Endothelial cell of umbilical vein (primary cell): ENCODE measurements around the gene OARD1.
A peak's percentile ranks its signal among the peaks of the same experiment; 100 is the strongest.

Experiments used
- EZH2 ChIP-seq: IDR thresholded peaks from 2 replicates; pipeline ENCODE4 v1.6.1; 2012; ENCODE audit warnings: borderline replicate concordance, low read depth, mild to moderate bottlenecking, moderate library complexity, low read length, inconsistent platforms; ENCODE audit not compliant: severe bottlenecking
- JUN ChIP-seq: IDR thresholded peaks from 2 replicates; pipeline ENCODE4 v1.6.1; 2011; ENCODE audit warnings: borderline replicate concordance, low read depth; ENCODE audit not compliant: insufficient read length, insufficient read depth
- POLR2A ChIP-seq: IDR thresholded peaks from 2 replicates; pipeline ENCODE4 v1.6.1; 2012; ENCODE audit warnings: low read depth, mild to moderate bottlenecking, control low read depth, low read length
- TF ChIP-seq, protein P1 (sequence below), 2 donors: IDR thresholded peaks; 1 replicate in 1 of 2; 2 replicates in 1 of 2; pipeline ENCODE4 v1.5.1; 2011; ENCODE audit warnings: low read length in 2 of 2, mild to moderate bottlenecking in 2 of 2, moderate library complexity in 2 of 2, control low read depth in 1 of 2, inconsistent platforms in 1 of 2, low read depth in 1 of 2; ENCODE audit not compliant: insufficient read depth in 1 of 2; ENCODE audit errors: extremely low read depth in 1 of 2

DNA sequence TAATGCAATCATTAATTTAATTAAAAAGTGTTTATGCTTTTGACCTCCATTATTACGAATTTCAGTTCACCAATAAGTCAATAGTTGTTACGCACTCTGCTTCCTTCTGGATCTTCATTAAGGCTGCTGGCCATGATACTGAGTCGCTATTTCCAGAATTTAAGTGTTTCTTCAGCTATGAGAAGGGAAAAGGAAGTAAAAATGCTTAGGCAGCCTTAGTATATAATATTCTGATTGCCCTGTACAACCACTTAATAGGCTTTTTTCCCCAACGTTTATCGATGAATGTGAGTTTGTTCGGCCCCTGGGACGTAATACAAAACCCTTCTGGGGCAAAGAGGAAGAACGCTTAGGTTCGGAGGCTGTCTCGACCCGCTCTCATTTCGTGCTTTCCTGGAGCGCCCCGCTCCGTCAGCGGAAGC lies 644 bp downstream of the OARD1 start:
- TF ChIP-seq, protein P1, sequence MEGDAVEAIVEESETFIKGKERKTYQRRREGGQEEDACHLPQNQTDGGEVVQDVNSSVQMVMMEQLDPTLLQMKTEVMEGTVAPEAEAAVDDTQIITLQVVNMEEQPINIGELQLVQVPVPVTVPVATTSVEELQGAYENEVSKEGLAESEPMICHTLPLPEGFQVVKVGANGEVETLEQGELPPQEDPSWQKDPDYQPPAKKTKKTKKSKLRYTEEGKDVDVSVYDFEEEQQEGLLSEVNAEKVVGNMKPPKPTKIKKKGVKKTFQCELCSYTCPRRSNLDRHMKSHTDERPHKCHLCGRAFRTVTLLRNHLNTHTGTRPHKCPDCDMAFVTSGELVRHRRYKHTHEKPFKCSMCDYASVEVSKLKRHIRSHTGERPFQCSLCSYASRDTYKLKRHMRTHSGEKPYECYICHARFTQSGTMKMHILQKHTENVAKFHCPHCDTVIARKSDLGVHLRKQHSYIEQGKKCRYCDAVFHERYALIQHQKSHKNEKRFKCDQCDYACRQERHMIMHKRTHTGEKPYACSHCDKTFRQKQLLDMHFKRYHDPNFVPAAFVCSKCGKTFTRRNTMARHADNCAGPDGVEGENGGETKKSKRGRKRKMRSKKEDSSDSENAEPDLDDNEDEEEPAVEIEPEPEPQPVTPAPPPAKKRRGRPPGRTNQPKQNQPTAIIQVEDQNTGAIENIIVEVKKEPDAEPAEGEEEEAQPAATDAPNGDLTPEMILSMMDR (IDR thresholded peaks at IDR 0.05; ENCODE audit: extremely low read depth in 1 of 2, insufficient read depth in 1 of 2, low read depth in 1 of 2, low read length in 2 of 2) = no peak
- peak; percentile 66 for TF ChIP-seq POLR2A
- TF ChIP-seq EZH2 = no peak
- TF ChIP-seq JUN = no peak
